NT2/D1 (cell line): ENCODE data around the gene BICDL1.

Source experiments
- DNase-seq: peaks from one replicate; pipeline ENCODE4 v3.0.0-alpha.2; 2011; ENCODE audit warnings: low read depth, low spot score
- H3K27me3 ChIP-seq: 2 replicates; pipeline ENCODE4 v1.6.0; 2011; ENCODE audit warnings: mild to moderate bottlenecking; ENCODE audit not compliant: insufficient read length, insufficient read depth
- H3K36me3 ChIP-seq: 2 replicates; pipeline ENCODE4 v1.6.1; 2011; ENCODE audit warnings: mild to moderate bottlenecking, low read length, mixed read lengths; ENCODE audit not compliant: insufficient read depth, insufficient read length
- H3K4me1 ChIP-seq: 2 replicates; pipeline ENCODE4 v1.5.1; 2011; ENCODE audit not compliant: insufficient read depth, insufficient read length
- H3K4me3 ChIP-seq: 2 replicates; pipeline ENCODE4 v1.5.1; 2011; ENCODE audit warnings: low read depth; ENCODE audit not compliant: insufficient read length
- H3K9ac ChIP-seq: 2 replicates; pipeline ENCODE4 v1.6.0; 2011; ENCODE audit warnings: low read depth; ENCODE audit not compliant: insufficient read length
- H3K9me3 ChIP-seq: 2 replicates; pipeline ENCODE4 v1.5.1; 2011; ENCODE audit warnings: mild to moderate bottlenecking, low read length; ENCODE audit not compliant: insufficient read depth
- SUZ12 ChIP-seq: IDR thresholded peaks from 2 replicates; pipeline ENCODE4 v1.6.1; 2011; ENCODE audit not compliant: insufficient read length, insufficient read depth; ENCODE audit errors: extremely low read depth
- YY1 ChIP-seq: IDR thresholded peaks from 2 replicates; pipeline ENCODE4 v1.6.1; 2011; ENCODE audit not compliant: insufficient read length, insufficient read depth
- ZNF274 ChIP-seq: IDR thresholded peaks from 2 replicates; pipeline ENCODE4 v1.6.1; 2011; ENCODE audit warnings: mild to moderate bottlenecking, low read depth, low read length

The BICDL1 gene

DNA sequence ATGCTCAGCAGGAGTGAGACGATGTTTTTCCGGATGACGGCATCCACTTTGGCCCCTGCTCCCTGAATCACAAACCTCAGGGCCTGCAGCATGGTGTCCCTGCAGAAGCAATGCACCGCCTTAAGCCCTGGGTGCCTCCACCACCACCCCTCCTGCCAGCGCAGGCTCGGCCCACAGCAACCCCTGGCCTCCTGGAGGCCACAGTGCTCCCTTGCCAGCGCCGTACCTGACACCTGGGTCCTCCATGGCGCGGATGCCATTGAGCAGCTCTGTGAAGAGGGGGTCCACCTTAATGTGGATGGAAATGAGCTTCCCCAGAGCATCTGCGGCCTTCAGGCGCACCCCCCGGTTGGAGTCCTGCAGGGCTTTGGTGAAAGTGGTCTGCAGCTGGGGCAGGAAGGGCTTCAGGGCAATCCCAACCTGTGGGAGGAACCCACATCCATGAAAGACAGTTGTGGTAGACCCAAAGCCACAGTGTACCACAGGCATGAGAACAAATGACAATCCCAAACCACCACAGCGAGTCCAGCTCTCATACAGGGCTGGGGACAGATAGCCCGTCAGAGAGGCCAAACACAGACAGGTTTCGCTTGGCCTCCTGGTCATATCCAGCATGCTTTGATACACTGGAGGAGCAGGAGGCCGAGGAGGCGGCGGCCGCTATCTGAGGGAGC is 145.4 kb downstream of the BICDL1 start:
- no peak for DNase-seq
- H3K4me3 ChIP-seq, result no peak overlapping the region
- H3K27me3 ChIP-seq, result no peaks in the 10 kb centered on the region
- H3K36me3 ChIP-seq, result peaks cover 98% of the 10 kb centered on the region
- H3K9me3 ChIP-seq, result no peaks in the 10 kb centered on the region
- TF ChIP-seq SUZ12 (no peak), YY1 (no peak), ZNF274 (no peak)
- no peak overlapping the region for H3K9ac ChIP-seq
- H3K4me1 ChIP-seq, result no peaks in the 10 kb centered on the region

DNA sequence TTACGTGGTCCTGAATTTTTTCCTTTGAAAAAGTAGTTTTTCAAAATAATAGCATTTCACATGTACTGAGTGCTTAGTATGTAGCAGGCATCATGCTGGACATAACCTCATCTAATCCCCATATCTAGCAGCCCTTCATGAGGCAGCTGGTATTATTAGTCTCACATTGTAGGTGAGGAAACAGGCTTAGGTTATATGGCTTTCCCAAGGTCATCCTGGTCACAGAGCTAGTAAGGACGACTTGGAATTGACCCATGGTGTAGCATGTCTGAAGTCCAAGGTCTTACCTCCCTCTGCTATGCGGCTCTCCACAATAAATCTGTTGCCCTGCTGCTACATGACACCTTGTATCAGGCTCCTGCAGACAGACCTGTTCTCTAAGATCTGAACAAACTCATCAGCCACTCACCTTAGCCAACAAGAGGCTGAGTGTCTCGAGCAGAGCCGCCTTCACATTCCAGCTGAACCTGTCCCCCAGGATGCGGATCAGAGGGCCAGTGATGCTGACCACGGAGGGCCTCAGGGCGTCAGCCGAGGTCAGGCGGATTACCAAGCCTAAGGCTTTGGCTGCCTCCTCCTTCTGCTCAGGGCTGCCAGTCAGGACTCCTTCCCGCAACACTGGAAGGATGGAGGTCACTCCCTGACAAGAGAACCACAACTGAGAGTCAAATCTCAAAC is 147.2 kb downstream of the BICDL1 start:
- TF ChIP-seq YY1 (no peak), ZNF274 (no peak), SUZ12 (no peak)
- H3K4me3 ChIP-seq, result no peak overlapping the region
- no peak overlapping the region for H3K9ac ChIP-seq
- H3K9me3 ChIP-seq, result no peaks in the 10 kb centered on the region
- DNase-seq, result no peak
- no peaks in the 10 kb centered on the region for H3K4me1 ChIP-seq
- H3K36me3 ChIP-seq, result peaks cover 98% of the 10 kb centered on the region
- H3K27me3 ChIP-seq, result no peaks in the 10 kb centered on the region

DNA sequence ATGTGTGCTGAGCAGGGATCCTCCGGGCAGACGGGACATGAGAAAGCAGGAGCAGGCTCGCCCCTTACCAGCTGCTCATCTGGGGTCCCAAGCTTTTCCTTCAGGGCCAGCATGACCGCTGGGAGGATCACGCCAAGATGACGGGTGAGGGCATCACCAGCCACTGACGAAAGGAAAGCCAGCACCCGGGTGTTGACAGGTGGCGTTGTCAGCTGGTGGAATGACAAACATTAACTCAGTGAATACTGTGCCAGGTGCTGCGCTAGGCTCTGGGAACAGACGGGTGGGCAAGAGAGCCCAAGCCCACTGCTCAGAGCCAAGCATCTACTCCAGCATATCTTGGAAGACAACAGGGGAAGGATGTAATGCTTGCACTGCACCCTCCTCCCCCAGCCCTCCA is 148.8 kb downstream of the BICDL1 start:
- no peak overlapping the region for H3K4me3 ChIP-seq
- no peaks in the 10 kb centered on the region for H3K9me3 ChIP-seq
- no peak for DNase-seq
- no peak for TF ChIP-seq YY1
- TF ChIP-seq SUZ12, result no peak
- H3K9ac ChIP-seq, result no peak overlapping the region
- H3K4me1 ChIP-seq, result no peaks in the 10 kb centered on the region
- no peaks in the 10 kb centered on the region for H3K27me3 ChIP-seq
- peaks cover 97% of the 10 kb centered on the region for H3K36me3 ChIP-seq

DNA sequence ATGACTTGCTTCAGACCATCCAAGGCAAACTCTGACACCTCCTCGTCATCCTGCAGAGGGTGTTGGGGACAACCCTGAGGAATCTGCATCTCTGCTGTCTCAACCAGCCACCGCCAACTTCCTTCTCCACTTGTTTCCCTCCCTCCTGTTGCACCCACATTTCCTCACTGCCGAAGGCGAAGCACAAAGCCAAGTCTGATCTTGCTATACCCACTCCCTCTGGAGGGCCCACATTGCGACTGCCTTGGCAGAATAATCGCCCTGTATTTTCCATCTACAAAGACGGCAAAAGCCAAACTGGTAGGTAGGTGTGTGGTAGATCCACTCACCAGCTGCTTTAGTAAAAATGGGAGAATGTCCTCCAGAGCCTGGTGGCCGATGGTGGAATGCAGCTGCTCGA is 149.3 kb downstream of the BICDL1 start:
- H3K4me1 ChIP-seq, result no peaks in the 10 kb centered on the region
- no peak overlapping the region for H3K4me3 ChIP-seq
- H3K27me3 ChIP-seq, result no peaks in the 10 kb centered on the region
- no peak overlapping the region for H3K9ac ChIP-seq
- no peak for TF ChIP-seq YY1
- no peak for TF ChIP-seq SUZ12
- TF ChIP-seq ZNF274, result no peak
- DNase-seq, result no peak
- peaks cover 95% of the 10 kb centered on the region for H3K36me3 ChIP-seq
- no peaks in the 10 kb centered on the region for H3K9me3 ChIP-seq

DNA sequence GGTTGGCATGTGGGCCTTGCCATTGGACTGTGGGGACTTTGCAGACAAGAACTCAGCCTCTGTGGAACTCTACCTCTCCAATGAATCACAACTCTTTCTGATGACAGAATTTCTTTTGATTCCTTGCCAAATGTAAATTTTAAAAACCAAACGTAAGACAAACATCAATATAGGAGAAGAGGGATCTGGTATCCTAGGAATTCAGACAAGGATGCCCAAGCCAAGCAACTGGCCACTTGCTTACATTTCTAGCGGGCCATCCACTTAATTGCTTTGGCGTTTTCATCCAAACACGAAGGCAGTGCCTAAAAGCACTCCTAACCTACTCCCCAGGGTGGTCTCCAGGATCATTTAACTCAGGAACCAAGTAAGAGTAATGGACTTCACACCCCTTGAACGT is 150.9 kb downstream of the BICDL1 start:
- Histone ChIP-seq H3K4me1 (no peaks in the 10 kb centered on the region), H3K9me3 (no peaks in the 10 kb centered on the region), H3K36me3 (peaks cover 95% of the 10 kb centered on the region), H3K4me3 (no peak overlapping the region), H3K9ac (no peak overlapping the region), H3K27me3 (no peaks in the 10 kb centered on the region)
- TF ChIP-seq ZNF274 (no peak), SUZ12 (no peak), YY1 (no peak)
- no peak for DNase-seq

DNA sequence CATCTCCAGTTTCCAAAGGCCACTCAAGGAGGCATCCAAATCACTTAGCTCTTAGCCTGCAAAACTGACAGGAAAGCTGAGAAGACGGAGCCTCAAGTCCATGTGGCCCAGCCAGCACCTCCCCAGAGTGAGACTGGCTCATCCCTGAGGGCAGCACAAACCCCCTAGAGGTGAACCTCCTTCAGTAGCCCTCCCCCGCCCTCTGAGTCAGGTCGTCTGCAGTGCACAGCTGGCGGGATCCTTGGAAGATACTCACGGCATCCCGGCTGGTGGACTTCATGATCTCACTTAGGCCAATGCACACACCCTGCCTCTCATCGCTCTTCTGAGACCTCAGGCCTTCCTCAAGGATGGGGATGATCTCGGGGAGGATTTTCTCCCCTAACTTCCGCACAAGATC is 151.6 kb downstream of the BICDL1 start:
- H3K4me1 ChIP-seq, result no peaks in the 10 kb centered on the region
- H3K9me3 ChIP-seq, result no peaks in the 10 kb centered on the region
- TF ChIP-seq ZNF274 (no peak), SUZ12 (no peak), YY1 (no peak)
- DNase-seq, result no peak
- no peaks in the 10 kb centered on the region for H3K27me3 ChIP-seq
- no peak overlapping the region for H3K4me3 ChIP-seq
- peaks cover 97% of the 10 kb centered on the region for H3K36me3 ChIP-seq
- no peak overlapping the region for H3K9ac ChIP-seq

DNA sequence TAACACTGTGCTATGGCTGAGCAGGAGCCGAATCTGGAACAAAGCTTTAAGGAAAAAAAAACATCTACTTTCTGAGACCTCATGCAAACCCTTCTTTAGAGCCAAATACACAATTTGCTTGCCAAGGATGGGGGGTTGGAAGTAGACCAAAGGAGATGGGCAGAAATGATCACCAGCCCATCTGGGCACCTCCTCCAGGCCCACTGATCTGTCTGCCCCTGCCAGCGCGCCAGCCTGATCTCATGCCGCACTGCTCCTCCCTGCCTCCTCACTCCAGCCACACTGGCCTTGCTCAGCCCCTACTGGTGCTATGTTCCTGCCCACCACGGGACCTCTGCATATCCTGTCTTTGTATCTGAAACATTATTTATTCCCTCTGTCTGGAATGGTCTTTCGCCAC is 152.3 kb downstream of the BICDL1 start:
- no peak for TF ChIP-seq SUZ12
- no peak for TF ChIP-seq ZNF274
- TF ChIP-seq YY1, result no peak
- Histone ChIP-seq H3K9me3 (no peaks in the 10 kb centered on the region), H3K4me3 (no peak overlapping the region), H3K4me1 (no peaks in the 10 kb centered on the region), H3K9ac (no peak overlapping the region), H3K36me3 (peaks cover 97% of the 10 kb centered on the region), H3K27me3 (no peaks in the 10 kb centered on the region)
- no peak for DNase-seq
